Measurements from ENCODE around the gene AARS2.
A peak's percentile ranks its signal among the peaks of the same experiment; 100 is the strongest.

Gene AARS2

GRCh38 chr6:44257025-44257752, 56.0 kb downstream of the AARS2 start, which contains the start of gene SLC35B2:
Gene SLC35B2 (minus strand): TSS chr6:44257528. CDS start chr6:44257410, 118 bp downstream.
- peak; percentile 84 for TF ChIP-seq CTCF (IDR thresholded peaks at IDR 0.05; ENCODE audit: extremely low read depth, insufficient read depth, missing control alignments)
- in situ Hi-C loops (cut with MboI; ENCODE audit: low pct_unique_long_range_greater_than_20kb, low sequenced_read_pairs, unreplicated experiment), result no loop called here
- peak; percentile 87 for DNase-seq (ENCODE audit: low spot score)

GRCh38 chr6:44256775-44257024, 56.4 kb downstream of the AARS2 start:
- in situ Hi-C loops (cut with MboI; ENCODE audit: low pct_unique_long_range_greater_than_20kb, low sequenced_read_pairs, unreplicated experiment), result no loop called here
- DNase-seq (ENCODE audit: low spot score), result no peak
- no peak for TF ChIP-seq CTCF (IDR thresholded peaks at IDR 0.05; ENCODE audit: extremely low read depth, insufficient read depth, missing control alignments)

GRCh38 chr6:44255871-44256774, 57.0 kb downstream of the AARS2 start:
- peak; percentile 43 for DNase-seq (ENCODE audit: low spot score)
- in situ Hi-C loops (cut with MboI; ENCODE audit: low pct_unique_long_range_greater_than_20kb, low sequenced_read_pairs, unreplicated experiment), result no loop called here
- no peak for TF ChIP-seq CTCF (IDR thresholded peaks at IDR 0.05; ENCODE audit: extremely low read depth, insufficient read depth, missing control alignments)

GRCh38 chr6:44255105-44255808, 57.9 kb downstream of the AARS2 start:
- DNase-seq (ENCODE audit: low spot score), result no peak
- TF ChIP-seq CTCF (IDR thresholded peaks at IDR 0.05; ENCODE audit: extremely low read depth, insufficient read depth, missing control alignments), result no peak
- in situ Hi-C loops (cut with MboI; ENCODE audit: low pct_unique_long_range_greater_than_20kb, low sequenced_read_pairs, unreplicated experiment), result no loop called here

GRCh38 chr6:44254191-44255104, 58.7 kb downstream of the AARS2 start:
- no peak for DNase-seq (ENCODE audit: low spot score)

More at GRCh38 chr6:44254191-44255104, 58.7 kb downstream of the AARS2 start:
- in situ Hi-C loops (cut with MboI; ENCODE audit: low pct_unique_long_range_greater_than_20kb, low sequenced_read_pairs, unreplicated experiment), result no loop called here
- no peak for TF ChIP-seq CTCF (IDR thresholded peaks at IDR 0.05; ENCODE audit: extremely low read depth, insufficient read depth, missing control alignments)

All from GM13977 (cell line).